HG02840 (cell line): ENCODE measurements around the gene QARS1.

Experiments used
- ATAC-seq: cut with Tn5 transposase; IDR thresholded peaks from one replicate; pipeline ENCODE4 v1.9.1; 2021; ENCODE audit warnings: mild to moderate bottlenecking, moderate library complexity, moderate number of reproducible peaks; ENCODE audit not compliant: unreplicated experiment, low FRiP score

The QARS1 gene

DNA sequence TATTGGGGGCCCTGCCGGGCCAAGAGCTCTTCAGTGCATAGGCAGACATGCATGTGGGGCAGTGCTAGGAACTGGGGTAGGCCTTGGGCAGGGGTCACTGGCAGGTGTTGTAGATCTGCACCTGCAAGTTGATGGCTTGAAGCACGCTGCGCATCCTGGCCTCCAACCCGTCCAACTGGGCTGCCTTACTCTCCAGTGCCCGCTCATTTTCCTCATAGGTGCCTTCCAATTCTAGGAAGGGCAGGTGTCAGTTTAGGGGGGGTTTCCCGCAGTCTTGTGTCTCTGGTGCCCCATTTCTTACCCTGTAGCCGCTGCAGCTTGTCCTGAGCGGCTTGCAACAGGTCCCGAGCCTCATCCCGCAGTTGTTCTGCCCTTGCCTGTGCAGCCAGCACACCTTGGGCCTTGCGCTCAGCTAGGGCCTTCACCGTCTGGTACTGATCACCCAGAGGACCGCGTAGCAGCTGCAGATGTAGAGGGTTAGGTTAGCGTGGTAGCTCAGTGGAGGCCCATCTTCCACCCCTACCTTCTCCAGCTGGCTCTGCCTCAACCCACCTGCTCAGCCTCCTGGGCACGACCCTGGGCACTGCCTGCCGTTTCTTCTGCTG, 16.7 kb upstream of the QARS1 start:
- ATAC-seq = no peak

DNA sequence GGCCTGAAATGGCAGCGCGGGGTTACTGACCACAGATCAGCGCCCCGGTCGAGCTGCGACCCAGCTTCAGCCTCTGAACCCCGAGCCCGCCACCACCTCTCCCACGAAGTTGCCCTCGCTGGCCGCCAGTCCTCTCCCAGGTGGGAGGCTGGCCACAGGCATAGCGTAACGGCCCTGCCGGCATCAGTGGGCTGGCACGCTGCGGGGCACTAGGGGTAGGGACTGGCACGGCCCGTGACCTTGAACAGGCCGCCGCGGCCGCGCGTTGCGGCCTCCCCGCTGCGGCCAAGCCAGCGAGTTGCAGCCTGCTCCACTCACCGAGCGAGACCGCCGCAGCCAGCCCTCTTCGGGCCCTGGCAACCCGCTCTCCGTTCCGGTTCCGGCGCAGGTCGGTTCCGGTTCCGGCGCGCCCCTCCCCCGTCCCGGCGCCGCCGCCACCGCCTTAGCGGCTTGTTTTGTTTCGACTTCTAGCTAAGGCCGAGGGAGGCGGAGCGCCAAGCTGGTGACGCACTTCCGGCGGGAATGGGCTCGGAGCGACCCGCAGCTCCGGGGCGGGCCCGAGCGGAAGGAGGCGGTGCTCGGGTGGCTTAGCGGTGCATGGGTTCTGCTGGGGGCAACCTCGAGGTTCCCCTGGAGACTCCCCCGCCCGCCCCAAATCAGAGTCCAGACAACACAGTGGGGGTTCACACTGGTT, 16.0 kb upstream of the QARS1 start, which contains the start of gene USP19:
TSS of gene USP19 (minus strand) at position 386 of the 694 bp plus-strand sequence. CDS start 1,678 bp downstream, outside the sequence.
- peak; percentile 81 for ATAC-seq

DNA sequence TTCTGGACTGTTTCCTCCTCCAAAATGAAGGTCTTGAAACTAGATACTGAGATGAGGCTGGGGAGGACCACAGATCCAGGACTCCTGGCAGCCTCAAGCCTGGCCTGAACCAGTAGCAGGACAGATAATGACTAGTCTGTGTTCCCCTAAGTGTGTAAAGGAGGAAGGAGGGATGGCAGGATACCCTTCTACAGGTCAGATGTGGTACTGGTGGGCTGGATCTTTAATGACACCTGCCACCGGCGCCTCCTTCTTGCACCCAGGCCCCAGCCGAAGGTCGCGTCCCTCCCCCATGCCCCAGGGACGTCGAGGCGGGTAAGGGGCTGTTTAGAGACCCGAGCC, 15.5 kb upstream of the QARS1 start:
- peak; percentile 2 for ATAC-seq

DNA sequence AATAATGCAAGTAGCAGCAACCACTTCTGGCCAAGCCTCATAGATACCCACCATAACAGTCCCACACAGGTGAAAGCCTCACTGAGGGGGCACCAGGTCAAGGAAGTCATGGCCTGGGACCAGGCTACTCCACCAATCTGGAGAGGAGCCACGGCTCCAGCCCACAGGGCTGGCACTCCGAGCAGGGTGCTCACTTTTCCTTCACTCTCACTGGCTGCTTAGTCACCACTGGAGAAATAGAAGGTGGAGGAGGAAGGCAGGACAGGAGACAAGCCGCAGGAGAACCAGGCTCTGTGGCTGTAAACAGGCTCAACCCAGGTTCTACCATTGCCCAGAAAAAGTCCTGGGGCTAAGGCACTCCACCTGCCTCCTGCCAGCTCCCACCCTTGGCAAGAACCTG, 14.9 kb upstream of the QARS1 start:
- ATAC-seq = no peak

DNA sequence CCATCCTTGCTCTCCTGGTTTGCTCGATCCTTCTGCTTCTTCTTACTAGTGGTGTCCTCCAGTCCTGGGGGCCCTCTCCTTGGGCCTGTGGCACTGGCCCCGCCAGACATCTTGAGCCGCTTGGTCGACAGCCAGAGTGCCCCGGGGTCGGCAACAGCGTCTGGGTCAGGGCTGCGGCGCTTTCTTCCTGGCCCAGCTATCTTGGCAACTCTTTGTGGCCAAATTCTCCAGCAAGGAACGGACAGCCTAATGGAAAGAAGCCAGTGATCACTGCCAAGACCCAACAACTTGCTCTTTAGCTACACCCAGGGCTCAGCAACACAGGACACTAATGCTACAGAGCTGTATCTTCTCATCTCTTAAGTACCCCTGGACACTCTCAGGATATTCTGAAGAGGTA, 14.5 kb upstream of the QARS1 start:
- no peak for ATAC-seq

DNA sequence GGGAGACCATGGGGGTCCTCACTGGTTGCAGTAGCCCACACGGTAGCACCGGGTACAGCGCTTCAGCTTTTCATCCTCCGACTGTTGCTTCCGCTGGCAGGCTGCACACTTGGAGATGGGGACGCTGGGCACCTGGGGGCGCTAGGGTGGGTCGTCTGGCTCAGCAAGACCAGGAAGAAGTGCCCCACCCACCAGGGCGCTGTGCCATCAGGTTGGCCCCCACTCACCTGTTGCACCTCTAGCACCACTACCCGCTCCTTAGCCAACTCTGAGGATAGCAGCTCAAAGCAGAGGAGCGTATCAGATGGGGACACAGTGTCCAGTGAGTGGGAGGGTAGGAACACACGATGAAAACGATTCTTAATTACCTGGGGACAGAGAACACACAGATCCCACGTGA, 7.7 kb upstream of the QARS1 start:
- ATAC-seq = no peak

DNA sequence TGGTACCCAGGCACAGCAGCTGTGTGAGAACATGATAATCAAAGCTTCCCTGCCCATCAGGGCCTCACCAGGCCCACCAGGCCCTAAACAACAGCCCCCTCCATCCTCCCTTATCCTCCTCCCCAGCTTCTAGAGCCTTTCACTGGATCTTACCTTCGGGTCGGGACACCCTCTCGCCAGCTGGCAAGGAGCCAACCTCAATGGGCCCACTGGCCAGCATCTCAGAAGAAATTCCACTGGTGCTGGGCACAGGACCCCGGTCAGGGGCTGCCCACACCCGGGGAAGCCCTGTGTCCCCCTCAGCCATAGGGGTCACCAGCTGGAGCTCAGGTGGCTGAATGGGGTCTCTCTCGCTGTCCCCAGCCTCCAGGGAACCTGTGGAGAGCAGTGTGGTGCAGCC, 6.8 kb upstream of the QARS1 start:
- ATAC-seq = no peak

DNA sequence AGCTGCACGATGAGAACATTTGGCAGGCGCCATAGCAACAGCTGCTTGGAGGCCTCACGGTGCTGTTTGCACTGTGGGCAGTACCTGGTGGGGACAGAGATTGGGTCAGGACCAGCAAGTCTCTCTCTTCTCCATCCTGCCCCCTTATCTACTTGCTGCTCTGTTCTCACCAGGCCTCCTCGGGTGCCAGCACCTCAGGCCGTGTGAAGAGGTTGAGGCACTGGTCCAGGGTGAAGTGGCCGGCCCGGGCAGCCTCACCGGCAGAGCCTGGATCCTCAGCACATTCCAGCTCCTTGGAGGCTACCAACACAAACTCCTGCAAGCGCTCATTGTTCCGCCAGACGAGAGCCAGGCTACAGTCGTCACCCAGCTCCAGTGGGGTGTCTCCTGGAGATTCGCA, 6.2 kb upstream of the QARS1 start:
- ATAC-seq = no peak

DNA sequence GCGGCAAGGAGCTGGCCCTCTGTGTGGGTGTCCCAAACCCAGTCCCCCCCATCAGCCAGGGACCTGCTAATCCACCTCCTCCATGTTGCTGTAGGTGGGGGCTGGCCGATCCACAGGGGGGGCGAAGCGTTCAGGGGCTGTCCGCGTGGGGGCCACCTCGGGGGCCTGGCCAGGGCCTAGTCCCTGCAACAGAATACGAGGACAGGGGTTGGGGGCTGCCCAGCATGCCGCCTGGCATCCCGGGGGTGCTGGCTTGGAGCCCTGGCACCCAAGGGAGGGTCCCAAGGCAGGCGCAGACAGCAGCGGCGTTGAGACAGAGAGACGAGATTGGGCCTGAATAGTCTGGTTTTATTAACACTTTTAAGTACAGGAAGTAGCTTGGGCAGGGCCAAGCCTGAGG, 3.8 kb upstream of the QARS1 start:
- ATAC-seq = no peak

DNA sequence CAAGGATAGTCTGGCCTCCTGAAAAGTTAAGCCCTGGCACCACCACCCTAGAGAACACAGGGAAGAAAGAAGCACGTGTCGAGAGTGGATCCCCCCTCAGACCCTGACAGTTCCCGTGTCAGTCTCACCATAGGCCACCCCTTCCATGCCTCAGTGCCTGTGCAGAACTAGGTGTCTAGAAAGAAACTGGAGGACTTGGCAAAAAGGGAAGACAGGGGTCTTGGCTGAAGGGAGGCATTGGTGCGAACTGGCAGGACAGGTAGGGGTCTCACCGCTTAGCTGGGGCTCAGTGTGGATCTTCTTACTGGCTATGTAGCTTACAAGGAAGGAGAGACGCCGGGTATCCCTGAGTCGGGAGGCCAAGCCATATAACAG, 518 bp downstream of the QARS1 start:
- no peak for ATAC-seq

DNA sequence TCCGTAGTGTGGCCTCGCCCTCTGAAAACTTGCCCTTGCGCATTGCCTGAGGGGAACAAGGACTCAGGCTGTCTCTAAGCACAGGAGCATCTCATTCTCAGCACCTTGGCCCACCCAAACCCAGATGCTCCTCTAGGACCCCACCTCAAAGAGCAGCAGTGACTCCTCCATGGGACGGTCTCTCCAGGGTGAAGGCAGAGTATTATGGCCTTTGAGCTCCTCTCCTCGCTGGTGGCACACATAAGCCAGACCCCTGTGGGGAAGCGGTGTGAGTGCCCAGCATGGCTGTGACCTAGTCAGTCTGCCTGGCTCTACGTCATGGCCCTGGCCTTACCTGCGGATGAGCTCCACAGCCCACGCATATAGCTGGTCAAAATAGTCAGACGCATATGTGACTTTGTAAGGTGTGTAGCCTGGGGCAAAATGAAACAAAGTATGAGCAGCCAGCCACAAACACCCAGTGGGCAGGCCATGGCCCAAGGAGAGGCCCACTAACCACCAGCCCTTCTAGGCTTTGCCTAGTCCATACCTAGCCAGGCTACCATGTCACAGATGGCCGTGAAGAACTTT, 4.4 kb downstream of the QARS1 start:
- no peak for ATAC-seq

DNA sequence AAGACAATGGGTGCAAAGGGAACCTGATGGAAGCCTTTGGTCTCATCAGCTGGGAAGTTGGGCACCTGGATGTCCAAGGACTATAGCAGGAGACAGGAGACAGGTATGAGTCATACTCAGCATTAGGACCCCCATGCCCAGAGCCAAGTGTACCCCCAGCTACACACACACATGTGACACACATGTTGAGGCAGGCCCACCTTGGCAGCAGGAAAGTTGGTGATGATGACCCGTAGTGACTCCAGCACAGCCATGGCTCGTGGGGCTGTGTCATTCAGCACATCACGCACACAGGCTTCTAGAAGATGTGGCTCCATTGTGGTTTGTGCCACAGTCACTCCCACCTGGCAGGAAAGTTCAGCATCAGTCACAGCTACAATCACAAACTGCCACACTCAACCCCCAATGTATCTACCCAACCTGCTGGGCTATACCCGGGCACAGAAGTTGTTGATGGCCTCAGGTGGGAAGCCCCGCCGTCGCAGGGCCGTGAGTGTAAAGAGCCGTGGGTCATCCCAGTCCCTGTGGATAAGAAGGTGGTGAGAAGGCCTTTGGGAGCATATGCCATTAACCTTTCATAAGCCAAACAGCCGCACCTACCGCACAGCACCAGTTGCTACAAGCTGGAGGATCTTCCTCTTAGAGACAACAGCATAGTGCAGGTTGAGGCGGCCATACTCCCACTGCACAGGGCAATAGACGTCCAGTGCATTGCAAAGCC, 5.5 kb downstream of the QARS1 start:
- ATAC-seq = no peak

DNA sequence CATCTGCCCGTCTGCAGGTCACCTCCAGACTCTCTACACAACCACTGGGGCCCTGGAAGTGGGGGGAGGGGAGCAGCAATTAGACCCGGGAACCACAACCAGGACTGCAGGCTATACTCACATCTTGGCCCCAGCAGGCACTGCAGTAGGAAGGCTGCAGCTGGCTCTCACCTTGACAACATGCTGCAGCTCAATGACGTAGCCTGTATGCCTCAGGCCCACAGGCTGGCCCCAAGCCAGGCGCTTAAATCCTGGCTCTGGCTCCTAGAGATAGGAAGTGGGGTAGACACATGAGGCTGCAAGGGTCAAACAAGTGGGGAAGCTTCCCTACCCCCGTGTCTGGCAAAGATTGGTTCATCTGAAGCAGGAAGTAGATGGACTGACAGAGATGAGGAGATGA, 6.1 kb downstream of the QARS1 start:
- no peak for ATAC-seq

DNA sequence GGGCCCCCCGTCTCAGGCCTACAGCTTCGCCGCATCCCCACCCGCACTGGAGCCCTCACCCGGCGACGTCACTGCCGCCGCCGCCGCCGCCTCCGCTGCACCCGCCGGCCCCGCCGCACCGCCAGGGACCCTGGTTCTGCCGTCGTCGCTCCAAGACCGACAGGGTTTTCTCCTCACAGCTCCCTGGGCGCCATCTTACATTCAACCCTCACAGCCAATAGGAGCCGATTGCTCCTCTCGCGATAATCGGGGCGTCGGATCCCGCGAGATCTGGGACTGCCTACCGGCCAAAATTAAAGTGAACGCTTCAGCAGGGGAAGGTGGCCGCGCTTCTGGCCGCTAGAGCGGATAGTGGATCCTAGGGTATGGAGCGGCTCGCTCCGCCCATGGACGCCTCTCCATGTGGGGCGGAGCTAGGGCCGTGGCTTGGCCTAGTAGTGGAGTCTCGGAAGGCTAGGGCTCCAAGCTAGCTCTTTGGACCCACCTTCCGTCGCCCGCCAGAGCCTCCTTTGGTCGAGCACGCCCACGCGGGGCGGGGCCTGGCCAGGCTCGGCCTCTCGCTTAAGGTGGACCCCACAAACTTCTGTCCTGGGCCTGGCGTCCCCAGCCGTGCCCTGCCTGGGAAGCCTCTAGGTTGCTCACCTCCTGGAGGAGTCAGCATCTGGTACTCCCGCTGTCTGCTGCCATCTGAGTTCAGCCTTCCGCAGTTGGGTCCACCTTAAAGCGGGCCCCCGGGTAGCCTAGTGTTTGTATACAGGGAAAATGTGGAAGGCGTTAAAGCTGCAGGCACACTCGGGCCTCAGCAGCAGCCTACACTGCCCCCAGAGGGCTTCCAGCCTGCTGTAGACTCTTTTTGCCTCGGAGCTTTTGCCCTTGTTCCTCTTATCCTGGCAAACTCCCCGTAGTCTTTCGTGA, 10.4 kb downstream of the QARS1 start, which contains the start of gene QRICH1:
TSS of gene QRICH1 (minus strand) at position 219 of the 915 bp plus-strand sequence. CDS start 17,054 bp downstream, outside the sequence.
- peak; percentile 79 for ATAC-seq

DNA sequence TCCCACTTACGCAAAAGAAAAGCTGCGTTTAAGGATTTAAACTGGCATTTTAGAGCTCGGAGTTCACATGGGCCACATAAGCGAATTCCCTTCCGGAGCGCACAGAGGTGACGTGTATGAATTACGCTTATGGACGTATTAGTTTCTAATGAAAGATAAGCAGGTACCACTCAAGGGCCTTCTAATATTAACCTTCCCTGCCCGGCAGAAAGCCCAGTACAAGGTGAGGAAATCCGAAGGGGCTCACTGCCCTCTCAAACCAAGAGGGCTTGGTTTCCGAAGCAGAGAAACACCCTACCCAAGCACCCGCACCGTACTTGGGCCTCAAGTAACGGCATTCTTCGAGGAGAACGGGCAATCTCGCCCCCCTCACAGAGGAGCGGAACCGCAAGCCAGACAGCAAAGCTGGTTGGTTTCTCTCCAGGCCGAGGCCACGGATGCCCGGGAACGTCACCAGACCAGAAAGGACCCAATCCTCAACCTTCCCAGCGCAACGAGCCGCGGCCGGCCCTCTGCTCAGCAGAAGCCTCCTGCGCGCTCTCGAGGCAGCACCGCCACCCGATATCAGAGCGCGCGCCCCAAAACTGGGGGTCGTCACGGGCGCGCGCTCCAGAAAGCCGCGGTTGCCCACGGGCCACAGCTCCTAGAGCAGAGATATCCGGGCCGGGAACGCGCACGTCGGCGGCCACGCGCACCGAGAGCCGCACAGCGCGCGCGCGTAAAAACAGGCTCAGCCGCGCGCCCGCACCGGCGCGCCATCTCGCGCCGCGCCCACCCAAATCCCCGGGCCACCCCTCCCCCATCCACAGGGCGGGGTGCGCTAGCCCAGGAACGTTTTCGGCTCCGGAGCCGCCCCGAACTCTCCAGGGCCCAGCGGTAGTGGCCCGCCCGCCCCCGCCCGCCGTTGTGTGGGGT, 11.4 kb downstream of the QARS1 start:
- peak; percentile 40 for ATAC-seq

DNA sequence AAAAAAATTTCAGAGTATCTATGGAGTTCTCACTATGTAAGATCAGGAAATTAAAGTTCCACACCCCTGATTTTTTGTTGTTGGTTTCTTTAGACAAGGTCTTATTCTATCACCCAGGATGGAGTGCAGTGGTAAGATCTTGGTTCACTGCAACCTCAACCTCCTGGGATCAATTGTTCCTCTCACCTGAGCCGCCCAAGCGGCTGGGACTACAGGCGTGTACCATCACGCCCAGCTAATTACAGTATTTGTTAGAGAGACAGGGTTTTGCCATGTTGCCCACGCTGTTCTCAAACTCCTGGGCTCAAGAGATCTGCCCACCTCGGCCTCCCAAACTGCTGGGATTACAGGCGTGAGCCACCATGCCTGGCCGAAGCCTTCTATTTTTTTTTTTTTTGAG, 23.1 kb downstream of the QARS1 start:
- no peak for ATAC-seq

DNA sequence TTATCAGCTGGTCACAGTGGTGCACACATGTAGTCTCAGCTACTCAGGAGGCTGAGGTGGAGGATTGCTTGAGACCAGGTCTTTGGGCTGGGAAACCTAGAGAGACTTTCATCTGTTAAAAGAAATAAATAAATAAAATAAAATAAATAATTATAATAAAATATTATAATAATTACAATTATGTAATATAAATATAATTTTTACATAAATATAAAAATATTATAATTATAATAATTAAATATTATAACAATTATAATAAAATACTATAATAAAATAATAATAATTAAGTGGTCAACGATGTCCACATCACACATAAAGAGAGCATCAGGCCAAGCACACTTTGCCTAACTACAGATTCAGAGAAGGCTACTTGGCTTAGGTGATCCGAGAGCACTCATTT, 25.3 kb downstream of the QARS1 start:
- ATAC-seq = no peak

DNA sequence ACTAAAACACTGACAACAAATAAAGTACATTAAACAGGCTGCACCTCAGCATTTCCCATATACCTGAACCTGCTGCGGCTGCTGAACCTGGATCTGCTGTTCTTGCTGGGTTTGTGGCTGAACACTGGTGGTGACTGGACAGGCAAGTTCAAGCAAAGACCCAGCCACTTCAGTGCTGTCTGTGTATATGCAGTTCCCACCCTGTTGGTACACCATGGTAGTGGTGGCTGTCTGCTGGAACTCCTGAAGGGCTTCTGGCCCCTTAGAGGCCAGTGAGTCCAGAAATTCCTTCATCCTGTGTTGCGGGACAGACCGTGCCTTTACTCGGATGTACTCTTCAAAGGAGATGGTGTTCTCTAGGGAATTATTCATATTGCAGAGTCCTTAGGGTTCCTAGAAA, 27.9 kb downstream of the QARS1 start:
- ATAC-seq = no peak

DNA sequence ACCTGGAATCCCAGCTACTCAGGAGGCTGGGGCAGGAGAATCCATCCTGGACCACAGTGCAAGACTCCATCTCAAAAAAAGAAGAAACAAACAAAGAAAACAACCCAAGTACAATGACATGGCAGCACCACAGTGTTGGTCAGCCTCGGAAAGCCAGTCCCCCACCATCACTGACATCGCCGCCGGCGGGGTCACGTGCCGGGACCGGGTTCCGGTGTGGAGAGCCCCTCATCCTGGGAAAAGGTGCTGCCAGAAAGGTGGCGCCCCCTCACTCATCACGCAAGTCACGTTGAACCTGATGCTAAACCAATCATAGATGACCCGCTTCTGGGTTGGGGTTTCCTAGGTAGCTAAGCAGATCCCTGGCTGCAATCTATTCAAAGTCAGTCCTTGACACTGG, 28.4 kb downstream of the QARS1 start:
- ATAC-seq = no peak
